Stimulated activated CD4-positive, alpha-beta T cell treated with anti-CD3 and anti-CD28 coated beads, Interleukin-1b, Interleukin-23, amount 100 ng/mL, for 4 hours (primary cell): ENCODE results near the gene COQ10B.
A peak's percentile ranks its signal among the peaks of the same experiment; 100 is the strongest.
"Not testable (repeated sequence)": the region's sequence is repeated elsewhere in the genome, so short reads cannot be mapped to it uniquely, and the experiment has no call there.

ENCODE experiments used
- DNase-seq, 2 donors: peaks; one replicate each; pipeline ENCODE4 v3.0.0-alpha.2; 2020; ENCODE audit warnings: low read depth in 2 of 2

Gene COQ10B

DNA sequence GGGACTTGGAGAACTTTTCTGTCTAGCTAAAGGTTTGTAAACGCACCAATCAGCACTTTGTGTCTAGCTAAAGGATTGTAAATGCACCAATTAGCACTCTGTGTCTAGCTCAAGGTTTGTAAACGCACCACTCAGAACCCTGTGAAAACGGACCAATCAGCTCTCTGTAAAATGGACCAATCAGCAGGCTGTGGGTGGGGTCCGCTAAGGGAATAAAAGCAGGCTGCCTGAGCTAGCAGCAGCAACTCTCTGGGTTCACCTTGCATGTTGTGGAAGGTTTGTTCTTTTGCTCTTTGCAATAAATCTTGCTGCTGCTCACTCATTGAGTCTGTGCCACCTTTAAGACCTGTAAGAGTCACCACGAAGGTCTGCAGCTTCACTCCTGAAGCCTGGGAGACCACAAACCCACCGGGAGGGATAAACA lies 2.4 kb upstream of the COQ10B start:
- not testable (repeated sequence) for DNase-seq

DNA sequence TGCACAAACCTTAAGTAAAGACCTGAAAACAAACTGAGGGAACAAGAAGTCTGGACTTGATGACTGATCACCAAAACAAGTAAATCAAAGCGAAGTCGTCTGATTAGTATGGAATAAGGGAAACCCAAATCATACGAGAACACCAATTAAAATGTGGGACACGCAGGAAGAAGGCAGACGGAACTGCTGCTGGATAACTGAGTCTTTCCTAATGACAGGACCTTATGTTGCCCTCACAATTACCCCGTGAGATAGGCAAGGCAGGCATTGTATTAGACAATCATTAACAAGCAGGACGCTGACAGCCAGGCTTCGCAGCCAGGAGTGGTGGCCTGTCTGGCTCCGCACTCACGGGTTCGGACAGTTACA lies 614 bp upstream of the COQ10B start:
- DNase-seq, result no peak

DNA sequence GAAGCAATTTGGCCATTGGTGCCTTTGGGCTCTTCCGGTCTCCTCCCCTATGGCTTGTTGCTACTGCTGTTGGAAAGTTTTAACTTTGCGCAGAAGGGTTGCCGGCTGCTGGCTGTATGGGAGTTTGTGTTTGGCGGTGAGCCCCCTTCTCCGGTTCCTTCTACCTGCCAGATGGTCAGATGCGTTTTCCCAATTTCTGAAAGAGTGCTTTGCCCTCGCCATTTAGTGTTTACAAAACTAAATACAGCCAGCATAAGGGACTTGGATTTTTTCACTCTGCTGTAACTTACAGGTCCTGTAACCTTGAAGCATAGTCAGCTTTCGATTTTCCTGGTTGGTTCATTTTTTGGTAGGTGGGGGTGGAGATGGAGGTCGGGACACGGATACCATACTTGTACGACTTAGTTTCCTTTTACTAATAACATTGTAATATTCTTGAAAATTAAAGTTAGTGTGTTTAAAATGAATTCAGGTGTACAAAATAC lies 604 bp downstream of the COQ10B start:
- DNase-seq, result no peak

DNA sequence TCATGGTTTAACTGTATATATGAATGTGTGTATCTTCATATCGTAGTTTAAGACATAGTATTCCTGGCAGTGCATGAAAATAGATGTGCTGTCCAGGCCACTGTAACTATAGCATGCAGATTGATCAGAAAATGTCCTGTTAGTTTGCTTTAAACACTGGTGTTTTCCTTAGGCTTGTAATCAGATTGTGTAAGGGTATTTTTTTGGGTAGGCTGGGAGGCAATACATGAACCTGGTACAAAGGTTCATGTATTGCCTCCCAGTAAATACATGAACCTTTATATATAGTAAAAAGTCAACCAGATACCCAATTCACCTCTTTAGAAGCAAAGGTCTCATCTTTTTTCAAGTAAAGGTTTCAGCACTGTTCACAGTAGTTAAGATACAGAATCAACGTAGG lies 1.6 kb downstream of the COQ10B start:
- no peak for DNase-seq

DNA sequence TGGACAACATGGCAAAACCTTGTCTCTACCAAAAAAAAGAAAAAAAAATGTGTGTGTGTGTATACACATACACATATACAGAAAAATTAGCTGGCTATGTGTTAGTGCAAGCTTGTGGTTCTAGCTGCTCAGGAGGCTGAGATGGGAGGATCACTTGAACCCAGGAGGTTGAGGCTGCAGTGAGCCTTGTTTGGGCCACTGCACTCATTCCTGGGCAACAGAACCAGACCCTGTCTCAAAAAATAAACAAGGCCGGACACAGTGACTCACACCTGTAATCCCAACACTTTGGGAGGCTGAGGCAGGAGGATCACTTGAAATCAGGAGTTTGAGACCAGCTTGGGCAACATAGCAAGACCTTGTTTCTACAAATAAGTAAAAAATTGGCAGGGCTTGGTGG lies 2.1 kb downstream of the COQ10B start:
- no peak for DNase-seq

DNA sequence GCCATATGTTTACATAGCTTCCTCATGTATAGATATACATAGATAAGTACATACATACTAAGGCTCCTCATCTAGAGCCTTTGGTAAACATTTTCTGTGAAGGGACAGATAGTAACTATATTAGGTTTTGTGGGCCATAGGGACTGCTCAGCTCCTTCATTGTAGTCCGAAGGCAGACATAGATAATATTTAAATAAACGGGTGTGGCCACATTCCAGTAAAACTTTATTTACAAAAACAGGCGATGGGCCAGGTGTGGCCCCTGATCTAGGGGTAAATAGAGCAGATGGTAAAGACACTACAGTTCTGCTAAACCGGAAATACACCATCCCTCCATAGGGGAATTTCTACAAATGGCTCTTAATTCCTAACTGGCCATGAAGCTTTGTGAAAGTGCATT lies 7.3 kb downstream of the COQ10B start:
- DNase-seq, result no peak

DNA sequence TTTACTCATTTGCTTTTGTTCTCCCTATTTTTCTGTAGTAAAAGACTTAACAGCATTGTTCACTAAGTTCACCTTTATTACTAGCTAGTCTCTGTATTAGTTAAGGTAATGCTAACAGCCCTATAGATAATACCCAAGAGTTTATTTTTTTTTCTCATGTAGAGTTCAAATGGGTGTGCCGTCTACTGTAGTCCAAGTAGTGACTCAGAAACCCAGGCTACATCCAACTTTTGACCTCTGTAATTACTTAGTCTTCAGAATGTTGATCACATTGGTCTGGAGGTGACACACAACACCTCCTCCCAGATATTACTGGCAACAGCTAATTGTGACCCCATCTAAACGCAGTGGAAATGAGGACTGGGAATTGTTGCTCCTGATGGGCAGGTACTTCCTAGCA lies 7.7 kb downstream of the COQ10B start:
- DNase-seq, result no peak

DNA sequence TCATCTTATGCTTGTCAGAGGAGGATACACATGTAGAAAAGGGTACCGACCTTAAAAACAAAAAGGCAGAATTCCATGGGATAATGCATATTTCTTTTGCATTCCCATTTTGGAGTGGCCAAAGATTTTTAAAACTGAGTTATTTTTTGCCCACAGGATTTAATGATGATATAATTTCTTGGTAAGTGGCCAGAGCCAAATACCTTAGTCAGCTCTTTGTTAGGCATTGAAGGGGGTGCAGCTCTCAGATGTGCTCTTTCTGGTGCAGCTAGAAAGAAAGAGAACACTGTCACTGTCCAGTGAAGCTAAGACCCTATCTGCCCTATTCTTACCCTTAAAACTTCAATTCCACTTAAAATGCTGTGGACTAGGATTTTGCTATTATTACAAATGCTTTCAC lies 10.8 kb downstream of the COQ10B start:
- DNase-seq, result no peak

DNA sequence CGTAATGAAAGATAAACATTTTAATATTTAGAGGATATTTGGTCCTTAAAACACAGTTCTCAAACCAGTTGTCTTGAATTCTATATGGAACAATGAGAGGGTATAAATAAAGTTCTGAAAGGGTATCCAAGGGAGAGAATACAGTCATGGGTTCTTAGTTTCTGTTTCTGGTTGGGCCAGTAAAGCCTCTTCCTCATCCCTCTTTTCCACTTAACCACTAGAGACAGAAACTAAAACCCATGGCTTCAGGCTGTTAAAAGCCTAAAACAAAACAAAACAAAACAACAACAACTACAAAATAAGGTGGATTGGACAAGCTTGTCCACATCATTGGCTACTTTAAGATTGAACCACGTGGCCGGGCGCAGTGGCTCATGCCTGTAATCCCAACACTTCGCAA lies 18.8 kb downstream of the COQ10B start:
- no peak for DNase-seq

DNA sequence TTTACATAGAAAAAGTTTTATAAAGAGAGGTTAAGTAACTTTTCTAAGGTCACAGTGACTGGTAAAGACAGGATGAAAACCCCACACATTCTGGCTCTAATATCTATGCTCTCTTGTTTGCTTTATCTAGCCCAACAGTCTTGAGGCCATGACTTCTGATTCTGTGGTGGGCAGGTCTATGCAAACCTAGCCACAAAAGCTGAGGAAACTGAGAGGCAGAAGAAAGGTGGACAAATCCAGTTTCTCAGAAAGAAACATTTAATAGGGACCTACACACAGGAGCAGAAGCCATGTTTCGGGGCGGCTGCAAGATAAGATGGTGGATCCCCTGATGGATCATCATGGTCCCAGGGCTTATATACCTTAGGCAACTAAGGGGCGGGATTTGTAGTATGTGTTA lies 24.4 kb downstream of the COQ10B start:
- DNase-seq, result no peak

DNA sequence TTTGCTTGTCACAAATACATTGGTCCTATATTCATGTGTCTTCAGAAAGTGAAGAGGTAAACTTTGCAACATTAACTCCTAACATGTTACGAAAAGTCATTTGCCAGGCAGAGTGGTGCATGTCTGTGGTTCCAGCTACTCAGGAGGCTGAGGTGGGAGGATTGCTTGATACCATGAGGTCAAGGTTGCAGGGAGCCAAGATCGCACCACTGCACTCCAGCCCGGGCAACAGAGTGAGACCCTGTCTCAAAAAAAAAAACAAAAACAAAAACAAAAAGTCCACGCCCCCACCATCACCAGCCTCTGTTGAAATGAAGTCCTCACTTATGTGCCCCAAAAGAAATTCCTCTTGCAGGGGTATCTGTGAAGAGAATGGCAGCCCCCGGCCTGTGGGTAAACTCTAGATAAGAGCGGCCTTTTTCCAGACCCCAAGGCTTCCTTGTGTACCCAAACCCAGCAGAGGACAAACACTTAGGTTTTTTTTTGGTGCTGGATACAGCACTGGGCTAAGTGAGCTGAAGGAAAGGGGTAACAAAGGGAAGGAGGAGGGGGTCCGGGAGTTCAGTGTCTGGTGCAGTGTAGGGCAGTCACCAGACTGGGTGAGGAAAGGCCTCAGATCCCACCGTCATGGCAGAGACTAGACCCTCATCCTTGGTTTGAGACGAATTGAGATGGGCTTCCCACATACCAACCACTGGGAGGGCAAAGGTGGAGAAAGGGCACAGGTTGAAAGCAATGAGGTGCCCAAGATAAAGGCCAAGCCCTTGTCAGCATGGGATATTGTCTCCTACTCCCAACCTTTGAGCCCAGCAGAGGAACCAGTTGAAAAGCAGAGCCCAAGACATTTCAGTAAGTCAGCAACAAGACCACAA lies 27.0 kb downstream of the COQ10B start:
- no peak for DNase-seq

DNA sequence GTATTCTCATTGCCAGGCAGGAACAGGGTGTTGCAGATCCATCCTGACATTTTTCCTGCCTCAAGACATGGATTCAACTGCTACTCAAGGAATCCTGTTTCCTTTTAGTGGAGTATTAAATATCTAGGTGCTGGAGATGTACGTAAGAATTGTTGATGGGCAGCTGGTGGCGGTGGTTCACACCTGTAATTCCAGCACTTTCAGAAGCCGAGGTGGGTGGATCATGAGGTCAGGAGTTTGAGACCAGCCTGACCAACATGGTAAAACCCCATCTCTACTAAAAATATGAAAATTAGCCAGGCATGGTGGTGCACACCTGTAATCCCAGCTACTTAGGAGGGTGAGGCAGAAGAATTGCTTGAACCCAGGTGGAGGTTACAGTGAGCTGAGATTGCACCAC lies 30.9 kb downstream of the COQ10B start:
- not testable (repeated sequence) for DNase-seq

DNA sequence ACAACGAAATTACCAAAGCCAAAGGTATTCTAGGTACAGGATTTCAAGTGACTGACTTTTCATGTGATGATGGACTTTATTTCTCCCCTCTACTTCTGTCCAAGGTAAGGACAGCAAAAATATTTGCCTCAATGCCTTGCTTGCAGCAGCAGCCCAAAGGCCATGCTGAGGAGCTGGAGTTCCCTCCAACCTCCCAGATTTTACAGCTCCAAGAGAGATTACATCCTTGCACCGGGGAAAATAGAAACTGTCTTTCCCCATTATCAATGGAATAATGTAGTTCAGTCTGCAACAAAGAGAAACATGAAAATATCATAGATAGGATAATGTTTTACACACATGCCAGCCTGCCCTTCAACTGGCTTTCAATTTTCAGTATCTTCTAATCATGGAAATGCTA lies 32.8 kb downstream of the COQ10B start:
- DNase-seq, result no peak

DNA sequence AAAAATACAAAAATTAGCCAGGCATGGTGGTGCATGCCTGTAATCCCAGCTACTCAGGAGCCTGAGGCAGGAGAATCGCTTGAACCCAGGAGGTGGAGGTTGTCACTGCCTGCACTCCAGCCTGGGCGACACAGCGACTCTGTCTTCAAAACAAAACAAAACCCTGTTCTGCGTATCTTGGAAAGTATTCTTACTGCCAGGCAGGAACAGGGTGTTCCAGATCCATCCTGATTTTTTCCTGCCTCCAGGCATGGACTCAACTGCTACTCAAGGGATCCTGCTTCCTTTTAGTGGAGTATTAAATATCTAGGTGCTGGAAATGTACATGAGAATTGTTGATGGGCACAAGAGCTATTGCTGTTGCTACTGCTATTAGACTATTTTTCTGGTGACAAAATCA lies 34.0 kb downstream of the COQ10B start:
- no peak for DNase-seq

DNA sequence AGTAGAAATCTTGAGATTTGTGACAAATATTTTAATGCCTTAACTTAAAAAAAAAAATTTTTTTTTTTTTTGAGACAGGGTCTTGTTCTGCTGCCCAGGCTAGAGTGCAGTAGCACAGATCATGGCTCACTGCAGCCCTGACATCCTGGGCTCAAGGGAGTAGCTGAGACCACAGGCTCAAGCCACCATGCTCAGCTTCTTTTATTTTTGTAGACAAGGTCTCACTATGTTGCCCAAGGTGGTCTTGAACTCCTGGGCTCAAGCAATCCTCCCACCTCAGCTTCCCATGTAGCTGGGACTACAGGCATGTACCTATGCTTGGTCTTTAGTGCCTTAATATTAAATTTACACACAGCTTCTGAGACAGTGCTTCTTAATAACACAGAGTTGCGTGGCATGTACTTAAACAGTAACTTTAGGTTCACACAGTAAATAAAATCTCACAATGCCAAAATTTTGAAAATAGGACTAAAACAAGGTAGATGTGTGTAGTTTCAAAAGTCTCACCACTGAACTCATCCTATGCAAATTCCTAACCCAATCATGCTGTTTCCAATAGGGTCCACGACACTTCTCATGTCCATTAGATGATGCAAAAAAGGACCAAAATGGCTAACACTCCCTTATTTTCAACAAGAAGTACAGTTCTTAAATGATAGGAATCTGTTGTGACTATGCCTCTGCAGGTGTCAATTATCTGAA lies 42.2 kb downstream of the COQ10B start:
- no peak for DNase-seq

DNA sequence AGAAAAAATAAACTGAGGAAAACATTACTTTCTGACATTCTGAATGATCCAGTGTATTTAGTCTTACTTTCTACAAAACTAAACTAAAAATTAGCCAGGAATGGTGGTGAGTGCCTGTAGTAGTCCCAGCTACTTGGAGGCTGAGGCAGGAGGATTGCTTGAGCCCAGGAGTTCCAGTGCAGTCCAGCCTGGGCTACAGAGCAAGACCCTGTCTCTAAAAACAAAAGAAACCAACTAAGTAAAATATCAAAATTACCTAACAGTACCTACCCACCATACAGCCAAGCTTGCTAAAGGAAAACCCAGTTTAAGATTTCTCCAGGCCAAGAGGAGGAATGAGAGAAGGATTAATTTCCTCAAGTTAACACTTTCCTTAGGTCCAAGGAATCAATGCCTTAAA lies 43.3 kb downstream of the COQ10B start:
- DNase-seq, result no peak

DNA sequence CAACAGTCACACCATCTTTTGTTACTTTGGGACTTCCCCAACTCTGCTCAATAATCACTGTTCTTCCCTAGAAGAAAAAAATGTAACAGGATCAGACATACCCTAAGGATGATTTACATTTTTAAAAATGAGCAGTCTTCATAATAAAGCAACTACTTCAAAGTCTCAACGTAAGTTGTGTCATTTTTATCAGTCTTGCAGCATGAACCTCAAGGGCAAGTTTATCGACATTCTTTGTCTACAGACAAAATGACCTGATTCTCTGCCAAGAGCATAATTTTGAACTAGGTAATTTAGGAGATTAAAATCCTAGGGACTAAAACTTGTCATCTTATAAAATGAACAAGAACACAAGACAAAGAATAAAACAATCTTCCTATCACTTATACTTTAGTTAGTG lies 44.0 kb downstream of the COQ10B start:
- no peak for DNase-seq

DNA sequence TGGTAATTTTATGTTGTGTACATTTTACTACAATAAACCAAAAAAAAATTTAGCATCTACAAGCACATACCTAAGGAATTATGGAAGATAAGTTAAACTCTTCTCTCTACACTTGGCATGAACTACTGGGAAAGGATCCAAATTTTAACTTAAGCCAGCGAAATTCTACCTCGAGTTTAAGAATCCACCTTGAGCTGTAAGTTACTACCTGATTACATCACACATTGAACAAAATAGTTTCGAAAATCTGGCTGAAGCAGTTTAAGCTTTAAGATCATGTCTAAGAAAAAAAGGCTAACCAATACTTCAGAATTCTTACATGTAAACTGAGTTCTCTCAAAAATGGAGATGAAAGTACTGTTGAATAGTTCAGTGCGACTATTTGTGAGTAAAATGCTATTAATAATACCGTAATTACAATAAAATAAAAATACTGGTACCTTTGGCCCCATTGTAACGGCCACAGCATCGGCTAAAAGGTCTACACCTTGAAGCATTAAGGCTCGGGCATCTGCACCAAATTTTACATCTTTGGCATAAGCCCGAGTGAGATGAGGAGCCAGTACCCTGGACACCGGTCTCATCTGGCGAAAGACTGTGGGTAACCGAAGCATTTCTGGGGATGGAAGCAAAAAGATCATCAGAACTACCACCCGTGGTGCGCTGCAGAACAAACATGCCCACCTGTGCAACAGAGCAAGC lies 45.0 kb downstream of the COQ10B start:
- DNase-seq, result no peak

DNA sequence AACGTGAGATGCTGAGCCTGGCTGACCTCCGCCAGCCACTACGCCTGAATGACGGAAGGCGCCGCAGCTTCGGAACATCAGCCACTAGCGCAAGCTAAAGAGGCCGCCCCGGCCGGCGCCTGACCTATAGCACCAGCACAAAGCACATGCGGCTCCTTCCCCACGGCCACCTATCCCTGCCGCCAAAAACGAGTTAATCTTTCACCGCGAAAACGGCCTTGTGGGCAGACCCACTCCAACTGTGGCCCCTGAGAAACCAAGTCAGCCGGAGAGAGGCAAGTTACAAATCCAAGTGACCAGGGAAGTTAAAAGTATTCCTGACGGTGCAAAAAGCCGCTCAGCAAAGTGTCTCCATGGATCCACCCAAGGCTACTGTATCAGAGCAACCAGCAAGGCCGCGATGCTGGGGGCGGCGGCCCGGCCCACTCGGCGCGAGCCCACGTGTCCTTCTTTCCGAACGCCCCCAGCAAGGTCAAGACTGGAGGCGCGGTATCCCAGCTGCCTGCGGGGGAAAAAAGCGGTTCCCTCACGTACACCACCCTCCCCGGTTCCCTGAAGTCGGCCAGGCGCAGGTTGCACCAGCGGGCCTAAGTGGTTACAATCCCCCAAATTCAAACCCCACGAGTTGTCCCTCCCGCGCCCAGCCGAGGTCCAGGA lies 45.7 kb downstream of the COQ10B start:
- peak; percentile 28 to 48 for DNase-seq

DNA sequence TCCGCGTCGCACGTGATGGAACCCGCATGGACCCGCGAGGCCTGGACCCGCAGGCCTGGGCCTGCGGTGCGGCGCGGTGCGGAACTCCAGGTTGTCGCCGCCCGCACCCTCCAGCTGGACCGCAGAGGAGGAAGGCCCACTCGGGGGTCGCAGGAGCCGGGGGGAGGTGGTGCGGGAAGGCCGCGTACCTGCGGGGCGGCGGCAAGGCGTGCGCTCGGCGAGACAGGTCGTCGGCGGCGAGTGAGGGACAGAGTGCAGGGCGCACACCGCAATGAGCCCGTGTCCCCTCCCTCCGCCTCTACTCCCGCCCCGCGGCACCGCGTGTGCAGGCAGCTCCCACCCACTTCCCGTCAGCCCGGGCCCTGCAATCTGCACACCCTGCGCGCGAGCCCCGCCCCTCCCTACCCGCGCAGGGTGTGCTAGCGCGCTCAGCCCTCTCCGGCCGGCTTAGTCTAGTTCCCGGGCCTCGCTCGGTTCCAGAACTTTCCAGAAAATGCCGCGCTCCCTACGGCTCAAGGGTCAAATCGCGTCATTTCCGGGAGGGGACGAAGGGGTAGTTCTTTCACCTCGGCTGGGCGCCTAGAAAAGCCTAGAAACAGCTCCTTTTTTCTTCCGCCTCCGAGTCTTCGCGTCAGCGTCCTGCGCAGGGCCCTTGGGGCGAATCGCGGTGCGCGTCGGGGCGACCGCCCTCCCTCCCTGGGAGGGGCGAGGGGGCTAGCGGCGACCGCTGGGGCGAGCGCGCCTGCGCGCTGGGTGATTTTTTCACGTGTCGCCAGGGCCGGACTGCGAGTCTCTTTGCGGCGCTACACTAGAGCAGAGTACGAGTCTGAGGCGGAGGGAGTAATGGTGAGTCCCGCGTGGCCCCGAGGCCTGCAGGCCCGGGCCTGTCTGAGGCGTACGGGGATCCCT lies 46.5 kb downstream of the COQ10B start, which contains the start of the genes HSPD1 and HSPE1:
Gene HSPD1 (minus strand): TSS at position 247 of the 909 bp plus-strand sequence. CDS start 992 bp downstream, outside the sequence.
Gene HSPE1 (plus strand): TSS at position 786 of the 909 bp plus-strand sequence. CDS start 58 bp downstream, at position 844.
- DNase-seq, result peak; percentile 95 to 96
